Colonic mucosa (tissue), 4 donors: Measurements from ENCODE around the gene GLI2. TPM values are rescaled to one million over a fixed set of nuclear protein-coding genes. Genes with fewer than 3 reads are reported as not detected.

Experiments
- DNase-seq: peaks from one replicate; pipeline ENCODE4 v3.0.0-alpha.2; 2020
- H3K27ac ChIP-seq: fragments of 200-600 bp; one replicate; pipeline ENCODE4 v1.8.0; 2021
- H3K27me3 ChIP-seq: fragments of 200-600 bp; one replicate; pipeline ENCODE4 v1.8.0; 2021
- H3K36me3 ChIP-seq: fragments of 200-600 bp; one replicate; pipeline ENCODE4 v1.8.0; 2021
- H3K4me1 ChIP-seq: fragments of 200-600 bp; one replicate; pipeline ENCODE4 v1.8.0; 2021; ENCODE audit warnings: mild to moderate bottlenecking
- H3K4me3 ChIP-seq: fragments of 200-600 bp; one replicate; pipeline ENCODE4 v1.8.0; 2021
- H3K9ac ChIP-seq, 2 donors: one replicate each; pipeline ENCODE4 v1.7.0; 2013; ENCODE audit warnings: control low read depth in 2 of 2, low read depth in 2 of 2, low read length in 2 of 2
- H3K9me3 ChIP-seq: fragments of 200-600 bp; one replicate; pipeline ENCODE4 v1.8.0; 2021
- intact Hi-C: fragments of 100-400 bp; cut with DNase I; formaldehyde crosslinking; loops from one replicate; pipeline ENCODE4 v1.14.1; 2022
- total RNA-seq, 2 donors: library from RNA; stranded (reverse); fragmentation: NEBNext Ultra II Directional in 1 of 2; extraction: Animal tissue kit (Norgen Biotek cat#: 25700) in 1 of 2; gene quantifications; one replicate each; pipeline ENCODE4 v1.2.1, GENCODE V29; 2021
- TF ChIP-seq, protein P1 (sequence below): fragments of 200-600 bp; IDR thresholded peaks from one replicate; pipeline ENCODE4 v1.8.0; 2022; ENCODE audit warnings: antibody characterized with exemption, mild to moderate bottlenecking
- donor health status: healthy.
- donor health status: DM: no; HTN: no; CAD: no.
- donor health status: DM: no; HTN: no; CAD: no.

Gene GLI2
- total RNA-seq, 2 donors from 2014 or later, result 1.3 to 2.0 TPM

DNA sequence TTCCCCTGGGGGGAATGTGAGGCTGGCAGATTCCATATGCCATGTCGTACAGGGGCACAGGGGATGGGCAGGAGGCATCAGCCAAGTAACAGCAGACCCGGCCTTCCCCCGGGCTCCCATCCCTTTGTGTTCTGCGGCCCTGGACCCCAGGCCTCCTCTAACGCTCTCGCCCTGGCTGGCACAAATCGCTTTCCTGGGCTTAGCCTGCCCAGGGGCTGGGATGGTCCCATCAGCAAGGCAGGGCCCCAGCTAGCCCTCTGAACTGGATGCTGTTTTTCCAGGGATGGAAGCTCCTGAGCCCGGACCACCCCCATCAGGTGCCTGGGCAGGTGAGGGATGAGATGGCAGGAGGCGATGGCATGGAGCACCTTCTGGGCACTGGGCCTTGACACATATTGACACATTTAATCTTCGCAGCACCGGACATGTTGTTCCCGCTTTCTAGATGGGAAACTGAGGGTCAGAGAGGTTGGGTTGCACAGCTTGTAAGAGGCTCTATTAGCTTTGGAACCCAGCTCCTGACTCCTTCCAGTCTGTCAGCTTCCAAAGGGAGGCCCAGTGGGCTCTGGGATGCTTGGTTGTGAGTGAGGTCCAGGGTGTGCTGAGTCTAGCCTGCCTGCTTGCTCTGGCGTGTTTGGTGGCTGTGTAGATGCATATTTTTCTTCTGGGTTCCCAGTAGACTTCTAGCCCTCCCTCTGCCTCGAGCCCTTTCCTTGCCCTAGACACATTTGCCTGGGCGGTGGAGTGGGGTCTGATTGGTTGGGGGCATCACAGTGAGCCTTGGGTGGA lies 40.3 kb downstream of the GLI2 start:
- Histone ChIP-seq H3K27ac (no peak overlapping the region), H3K4me1 (no peaks in the 10 kb centered on the region), H3K9ac (no peak overlapping the region), H3K27me3 (no peaks in the 10 kb centered on the region), H3K9me3 (no peaks in the 10 kb centered on the region), H3K36me3 (no peaks in the 10 kb centered on the region), H3K4me3 (no peak overlapping the region)
- intact Hi-C loops, result no loop called here
- TF ChIP-seq, protein P1, sequence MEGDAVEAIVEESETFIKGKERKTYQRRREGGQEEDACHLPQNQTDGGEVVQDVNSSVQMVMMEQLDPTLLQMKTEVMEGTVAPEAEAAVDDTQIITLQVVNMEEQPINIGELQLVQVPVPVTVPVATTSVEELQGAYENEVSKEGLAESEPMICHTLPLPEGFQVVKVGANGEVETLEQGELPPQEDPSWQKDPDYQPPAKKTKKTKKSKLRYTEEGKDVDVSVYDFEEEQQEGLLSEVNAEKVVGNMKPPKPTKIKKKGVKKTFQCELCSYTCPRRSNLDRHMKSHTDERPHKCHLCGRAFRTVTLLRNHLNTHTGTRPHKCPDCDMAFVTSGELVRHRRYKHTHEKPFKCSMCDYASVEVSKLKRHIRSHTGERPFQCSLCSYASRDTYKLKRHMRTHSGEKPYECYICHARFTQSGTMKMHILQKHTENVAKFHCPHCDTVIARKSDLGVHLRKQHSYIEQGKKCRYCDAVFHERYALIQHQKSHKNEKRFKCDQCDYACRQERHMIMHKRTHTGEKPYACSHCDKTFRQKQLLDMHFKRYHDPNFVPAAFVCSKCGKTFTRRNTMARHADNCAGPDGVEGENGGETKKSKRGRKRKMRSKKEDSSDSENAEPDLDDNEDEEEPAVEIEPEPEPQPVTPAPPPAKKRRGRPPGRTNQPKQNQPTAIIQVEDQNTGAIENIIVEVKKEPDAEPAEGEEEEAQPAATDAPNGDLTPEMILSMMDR, result no peak
- no peak for DNase-seq

DNA sequence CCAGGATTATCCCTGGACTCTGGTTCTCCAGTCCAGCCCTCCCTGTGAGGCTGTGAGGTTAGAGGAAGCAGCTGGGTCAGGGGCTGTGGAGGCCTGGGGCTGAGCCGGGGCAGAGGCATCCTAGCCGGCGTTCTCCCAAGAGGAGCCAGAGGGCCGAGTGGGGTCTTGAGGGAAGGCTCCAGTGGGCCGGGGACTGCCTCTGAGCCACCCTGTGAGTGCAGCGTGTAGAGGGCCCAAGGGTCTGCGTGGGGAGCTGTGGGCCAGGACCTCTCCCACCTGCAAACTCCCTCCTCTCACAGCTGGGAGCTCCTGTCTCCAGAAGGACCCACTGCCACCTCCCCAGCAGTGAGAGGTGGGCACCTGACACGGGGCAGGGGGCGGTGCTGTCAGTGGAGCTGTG lies 41.0 kb downstream of the GLI2 start:
- no peaks in the 10 kb centered on the region for H3K36me3 ChIP-seq
- no peak for DNase-seq

DNA sequence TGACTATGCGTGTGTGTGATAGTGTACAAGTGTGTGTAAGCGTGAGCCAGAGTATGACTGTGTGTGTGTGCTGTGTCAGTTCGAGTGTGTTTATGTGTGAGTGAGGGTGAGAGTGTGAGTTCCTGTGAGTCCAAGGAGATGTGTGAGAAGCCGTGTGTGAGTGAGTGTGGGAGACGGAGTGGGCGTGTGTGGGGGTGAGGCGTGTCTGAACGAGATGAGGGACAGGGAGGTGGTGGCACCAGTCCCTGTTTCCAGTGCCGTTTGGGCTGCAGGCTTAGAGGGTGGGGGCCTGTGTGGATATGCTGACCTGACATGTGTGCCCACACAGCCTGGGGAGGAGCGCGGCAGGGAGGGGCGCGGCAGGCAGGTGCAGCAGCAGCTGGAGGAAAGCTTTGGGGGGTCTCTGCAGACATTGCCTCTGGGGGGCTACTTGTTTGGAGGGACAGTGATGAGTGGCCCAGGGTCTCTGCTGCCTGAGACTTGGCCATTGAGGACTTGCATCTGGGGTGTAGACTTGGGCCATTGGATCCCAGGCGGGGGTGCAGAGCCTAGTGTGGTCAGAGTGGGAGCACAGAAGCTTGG lies 41.6 kb downstream of the GLI2 start:
- intact Hi-C loops, result no loop called here
- Histone ChIP-seq H3K27ac (no peak overlapping the region), H3K36me3 (no peaks in the 10 kb centered on the region), H3K4me3 (no peak overlapping the region), H3K27me3 (no peaks in the 10 kb centered on the region), H3K9ac (no peak overlapping the region), H3K9me3 (no peaks in the 10 kb centered on the region), H3K4me1 (no peaks in the 10 kb centered on the region)
- DNase-seq, result no peak
- TF ChIP-seq, protein P1, result no peak

More for the DNA sequence above, 41.0 kb downstream of the GLI2 start:
- Histone ChIP-seq H3K27me3 (no peaks in the 10 kb centered on the region), H3K4me3 (no peak overlapping the region), H3K9ac (no peak overlapping the region), H3K4me1 (no peaks in the 10 kb centered on the region), H3K9me3 (no peaks in the 10 kb centered on the region), H3K27ac (no peak overlapping the region)
- TF ChIP-seq, protein P1, result no peak
- intact Hi-C loops, result no loop called here

DNA sequence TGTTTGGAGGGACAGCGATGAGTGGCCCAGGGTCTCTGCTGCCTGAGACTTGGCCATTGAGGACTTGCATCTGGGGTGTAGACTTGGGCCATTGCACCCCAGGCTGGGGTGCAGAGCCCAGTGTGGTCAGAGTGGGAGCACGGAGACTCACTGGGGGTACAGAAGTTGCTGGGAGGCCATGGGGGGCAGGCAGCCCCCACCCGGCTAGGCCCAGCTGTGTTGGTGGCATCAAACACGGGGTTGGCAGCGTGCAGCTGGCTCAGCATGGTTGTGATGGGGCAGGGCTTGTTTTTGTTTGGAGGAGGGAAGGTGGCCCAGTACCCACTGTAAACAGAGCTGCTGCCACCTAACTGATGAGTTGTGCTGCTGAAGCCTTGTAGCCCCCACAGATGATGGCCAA lies 42.1 kb downstream of the GLI2 start:
- no peak overlapping the region for H3K4me3 ChIP-seq
- H3K36me3 ChIP-seq, result no peaks in the 10 kb centered on the region
- no peak overlapping the region for H3K9ac ChIP-seq
- H3K27ac ChIP-seq, result no peak overlapping the region
- no peaks in the 10 kb centered on the region for H3K9me3 ChIP-seq
- TF ChIP-seq, protein P1, result no peak
- H3K27me3 ChIP-seq, result no peaks in the 10 kb centered on the region
- DNase-seq, result no peak
- intact Hi-C loops, result no loop called here
- H3K4me1 ChIP-seq, result no peaks in the 10 kb centered on the region

DNA sequence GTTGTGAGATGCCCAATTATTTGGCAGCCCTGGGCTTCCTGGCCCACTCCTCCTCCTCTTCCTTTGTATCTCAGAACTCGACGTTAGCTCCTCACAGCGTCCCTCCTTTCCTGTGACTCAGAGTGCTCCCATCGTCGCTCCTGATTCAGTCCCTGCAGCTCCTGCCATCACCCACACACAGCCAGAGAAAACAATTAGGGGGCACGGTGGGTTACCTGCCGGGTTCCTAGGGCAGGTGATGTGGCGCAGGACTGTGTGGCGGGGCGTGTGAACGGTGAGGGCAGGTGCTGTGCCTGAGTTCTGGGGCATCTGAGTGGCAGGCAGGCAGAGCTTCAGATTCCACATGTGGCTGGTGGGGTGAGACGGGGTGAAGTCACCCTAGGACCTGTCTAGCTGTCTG lies 42.6 kb downstream of the GLI2 start:
- H3K9ac ChIP-seq, result no peak overlapping the region
- DNase-seq, result no peak
- H3K27ac ChIP-seq, result no peak overlapping the region
- TF ChIP-seq, protein P1, result no peak
- H3K9me3 ChIP-seq, result no peaks in the 10 kb centered on the region
- H3K4me1 ChIP-seq, result no peaks in the 10 kb centered on the region
- intact Hi-C loops, result no loop called here
- no peak overlapping the region for H3K4me3 ChIP-seq
- no peaks in the 10 kb centered on the region for H3K36me3 ChIP-seq
- no peaks in the 10 kb centered on the region for H3K27me3 ChIP-seq
